Measurements from ENCODE around the gene SIRPA. TPM values are rescaled to one million over a fixed set of nuclear protein-coding genes. Genes with fewer than 3 reads are reported as not detected.
A peak's percentile ranks its signal among the peaks of the same experiment; 100 is the strongest.

SIRPA gene
- total RNA-seq, 1 donor from 2014 or later = 130 TPM

DNA sequence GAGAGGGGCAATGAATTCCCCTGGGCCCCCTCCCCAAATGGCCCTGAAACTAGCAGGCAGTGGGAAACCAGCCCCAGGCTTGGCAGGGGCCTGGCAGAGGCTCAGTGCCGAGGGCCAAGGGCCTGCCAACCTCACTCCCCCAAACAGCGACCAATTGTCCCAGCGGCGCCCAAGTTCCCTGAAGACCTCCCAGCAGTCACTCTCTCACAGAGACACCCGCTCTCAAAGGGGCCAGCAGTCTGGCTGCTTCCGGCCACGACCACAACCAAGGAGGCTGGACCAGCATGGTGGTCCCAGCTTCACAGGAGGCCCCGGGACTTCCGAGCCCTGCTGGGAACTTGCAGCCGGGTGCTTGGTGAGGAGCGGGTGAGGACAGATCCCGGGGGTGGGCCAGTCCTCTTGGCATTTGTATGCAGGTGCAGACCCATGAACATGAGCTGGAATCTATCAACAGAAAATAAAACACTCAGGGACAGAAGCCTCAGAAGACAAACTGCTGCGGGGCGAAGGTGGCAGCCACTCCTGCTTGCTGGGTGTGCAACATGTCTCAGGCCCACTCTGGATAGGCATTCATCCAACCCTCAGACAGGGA lies 17.5 kb upstream of the SIRPA start:
- peaks cover 18% of the 10 kb centered on the region for H3K4me1 ChIP-seq
- no peak for ATAC-seq
- peaks cover 36% of the 10 kb centered on the region for H3K27me3 ChIP-seq (ENCODE audit: low read depth)

DNA sequence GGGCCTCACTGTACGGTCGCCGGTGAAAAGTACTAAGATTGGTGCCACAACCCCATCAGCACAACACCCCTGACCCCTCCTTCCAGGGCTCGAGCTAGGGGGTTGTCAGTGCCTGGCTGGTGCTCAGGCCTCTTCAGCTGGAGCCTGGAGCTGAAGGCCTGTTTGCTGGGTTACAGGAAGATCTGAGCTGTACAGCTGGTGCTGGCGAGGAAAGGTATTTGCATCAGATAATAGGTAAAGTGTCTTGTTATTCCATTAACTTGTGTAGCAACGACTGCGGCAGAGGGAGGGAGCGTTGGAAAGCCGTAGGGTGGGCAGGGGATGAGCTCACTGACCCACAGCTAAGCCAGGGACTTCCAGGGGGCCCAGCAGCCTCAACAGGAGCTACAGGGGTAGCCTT lies 15.8 kb upstream of the SIRPA start:
- intact Hi-C loops (cut with DNase I) = no loop called here
- Histone ChIP-seq H3K9me3 (no peaks in the 10 kb centered on the region), H3K27me3 (ENCODE audit: low read depth) (peaks cover 43% of the 10 kb centered on the region), H3K27ac (no peak overlapping the region), H3K4me3 (no peak overlapping the region), H3K4me1 (peaks cover 26% of the 10 kb centered on the region), H3K36me3 (no peaks in the 10 kb centered on the region)
- DNase-seq (no peak), ATAC-seq (no peak)
- TF ChIP-seq, protein P1, sequence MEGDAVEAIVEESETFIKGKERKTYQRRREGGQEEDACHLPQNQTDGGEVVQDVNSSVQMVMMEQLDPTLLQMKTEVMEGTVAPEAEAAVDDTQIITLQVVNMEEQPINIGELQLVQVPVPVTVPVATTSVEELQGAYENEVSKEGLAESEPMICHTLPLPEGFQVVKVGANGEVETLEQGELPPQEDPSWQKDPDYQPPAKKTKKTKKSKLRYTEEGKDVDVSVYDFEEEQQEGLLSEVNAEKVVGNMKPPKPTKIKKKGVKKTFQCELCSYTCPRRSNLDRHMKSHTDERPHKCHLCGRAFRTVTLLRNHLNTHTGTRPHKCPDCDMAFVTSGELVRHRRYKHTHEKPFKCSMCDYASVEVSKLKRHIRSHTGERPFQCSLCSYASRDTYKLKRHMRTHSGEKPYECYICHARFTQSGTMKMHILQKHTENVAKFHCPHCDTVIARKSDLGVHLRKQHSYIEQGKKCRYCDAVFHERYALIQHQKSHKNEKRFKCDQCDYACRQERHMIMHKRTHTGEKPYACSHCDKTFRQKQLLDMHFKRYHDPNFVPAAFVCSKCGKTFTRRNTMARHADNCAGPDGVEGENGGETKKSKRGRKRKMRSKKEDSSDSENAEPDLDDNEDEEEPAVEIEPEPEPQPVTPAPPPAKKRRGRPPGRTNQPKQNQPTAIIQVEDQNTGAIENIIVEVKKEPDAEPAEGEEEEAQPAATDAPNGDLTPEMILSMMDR (IDR thresholded peaks at IDR 0.05) = no peak

More for the DNA sequence above, 17.5 kb upstream of the SIRPA start:
- TF ChIP-seq, protein P1 (IDR thresholded peaks at IDR 0.05) = no peak
- no peak for DNase-seq
- Histone ChIP-seq H3K27ac (no peak overlapping the region), H3K36me3 (no peaks in the 10 kb centered on the region), H3K9me3 (no peaks in the 10 kb centered on the region), H3K4me3 (no peak overlapping the region)
- intact Hi-C loops (cut with DNase I) = no loop called here

DNA sequence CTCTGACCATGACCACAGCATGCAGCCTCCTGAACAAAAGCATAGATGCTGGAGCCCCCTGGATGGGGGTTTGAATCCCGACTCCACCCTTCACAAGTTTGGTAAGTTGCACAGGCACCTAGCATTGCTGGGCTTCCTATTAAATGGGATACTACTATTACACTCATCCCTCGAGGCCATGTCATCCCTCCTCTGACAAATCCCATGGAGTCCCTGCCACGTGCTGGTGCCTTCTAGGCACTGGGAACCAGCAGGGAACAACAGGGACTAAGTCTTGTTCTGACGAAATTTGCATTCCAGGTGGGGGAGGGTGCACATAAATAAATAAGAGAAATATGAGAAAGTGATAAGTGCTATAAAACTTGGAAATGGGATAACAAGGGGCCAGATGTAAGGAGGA lies 15.3 kb upstream of the SIRPA start:
- H3K27ac ChIP-seq = no peak overlapping the region
- DNase-seq (no peak), ATAC-seq (no peak)
- peaks cover 26% of the 10 kb centered on the region for H3K4me1 ChIP-seq
- TF ChIP-seq, protein P1 (IDR thresholded peaks at IDR 0.05) = no peak
- peaks cover 46% of the 10 kb centered on the region for H3K27me3 ChIP-seq (ENCODE audit: low read depth)
- no peaks in the 10 kb centered on the region for H3K9me3 ChIP-seq
- no peak overlapping the region for H3K4me3 ChIP-seq
- H3K36me3 ChIP-seq = no peaks in the 10 kb centered on the region
- intact Hi-C loops (cut with DNase I) = no loop called here

DNA sequence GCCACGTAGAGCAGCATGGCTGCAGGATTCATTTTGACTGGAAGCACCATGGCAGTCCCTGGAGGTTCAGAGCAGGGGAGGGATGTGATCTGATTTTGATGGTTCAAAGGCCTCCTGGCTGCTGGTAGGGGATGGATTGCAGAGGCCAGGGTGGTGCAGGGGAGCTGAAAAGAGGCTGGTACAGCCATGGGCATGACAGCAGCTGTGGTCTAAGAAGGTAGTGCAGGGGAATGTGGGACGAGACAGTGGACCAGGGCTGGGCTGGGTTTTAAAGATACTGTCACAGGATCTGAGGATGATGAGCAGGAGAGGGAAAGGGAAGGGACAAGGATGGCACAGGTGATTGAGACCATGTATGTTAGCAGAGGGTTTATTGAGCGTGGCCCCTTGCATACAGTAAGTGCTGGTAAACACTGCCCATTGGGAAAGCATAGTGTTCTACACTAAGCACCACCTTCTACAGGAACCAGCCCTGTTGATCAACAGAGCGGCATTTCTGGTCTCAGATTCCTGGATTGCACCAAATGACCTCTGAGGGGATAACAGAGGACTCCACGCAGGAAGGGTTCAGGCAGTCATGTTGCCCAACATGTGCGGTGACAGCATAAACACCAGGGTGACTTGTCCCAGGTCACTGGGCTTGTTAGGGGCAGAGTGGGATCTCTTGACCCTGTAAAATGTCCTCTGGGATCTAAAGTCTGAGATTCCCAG lies 14.5 kb upstream of the SIRPA start:
- Histone ChIP-seq H3K4me1 (peaks cover 26% of the 10 kb centered on the region), H3K27ac (no peak overlapping the region), H3K9me3 (no peaks in the 10 kb centered on the region), H3K27me3 (ENCODE audit: low read depth) (peaks cover 49% of the 10 kb centered on the region), H3K36me3 (no peaks in the 10 kb centered on the region), H3K4me3 (no peak overlapping the region)
- TF ChIP-seq, protein P1 (IDR thresholded peaks at IDR 0.05) = no peak
- intact Hi-C loops (cut with DNase I) = no loop called here
- DNase-seq = no peak
- ATAC-seq = no peak

DNA sequence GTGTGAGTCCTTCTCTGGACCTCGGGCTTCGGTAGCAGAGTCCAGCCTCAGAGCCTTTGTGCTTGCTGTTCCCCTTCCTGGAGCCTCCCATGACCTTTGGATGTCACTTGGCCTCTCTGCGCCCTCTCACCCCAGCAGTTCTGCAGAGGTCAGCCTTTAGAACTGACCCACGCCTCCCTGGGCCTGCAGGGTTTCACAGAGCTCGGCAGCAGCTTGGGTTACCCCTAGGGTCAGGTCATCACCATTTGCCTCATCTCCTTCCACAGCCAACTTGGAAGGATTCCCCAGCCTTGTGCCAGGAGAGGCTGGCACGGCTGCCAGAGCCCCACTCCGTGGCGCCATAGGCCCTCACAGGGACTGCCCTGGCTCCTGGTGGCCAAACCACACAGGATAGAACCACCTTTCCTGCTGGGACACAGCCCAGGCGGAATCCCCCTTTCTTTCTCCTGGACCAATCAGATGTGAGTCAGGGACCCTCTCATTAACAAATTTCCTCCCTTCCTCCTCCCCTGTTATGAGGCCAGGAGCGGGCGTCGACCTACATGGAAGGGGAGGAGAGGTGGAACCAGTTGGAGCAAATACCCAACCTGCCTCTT lies 13.9 kb upstream of the SIRPA start:
- intact Hi-C loops (cut with DNase I) = no loop called here
- ATAC-seq = peak; percentile 4 to 40
- TF ChIP-seq, protein P1 (IDR thresholded peaks at IDR 0.05) = no peak

More for the DNA sequence above, 13.9 kb upstream of the SIRPA start:
- no peak for DNase-seq
- peaks cover 26% of the 10 kb centered on the region for H3K4me1 ChIP-seq
- no peaks in the 10 kb centered on the region for H3K9me3 ChIP-seq
- H3K4me3 ChIP-seq = no peak overlapping the region
- no peak overlapping the region for H3K27ac ChIP-seq
- H3K27me3 ChIP-seq (ENCODE audit: low read depth) = peaks cover 51% of the 10 kb centered on the region
- H3K36me3 ChIP-seq = no peaks in the 10 kb centered on the region

Measured in lower lobe of right lung (tissue), 2 donors.